ENCODE data around the gene LITAFD. TPM values are rescaled to one million over a fixed set of nuclear protein-coding genes. Genes with fewer than 3 reads are reported as not detected.

LITAFD gene
- polyA plus RNA-seq, 1 of the 3 experiments (the other 2 are of a cell fraction), result not detected

- Histone ChIP-seq H3K4me2 (no peak overlapping the region), H3K9me3 (no peaks in the 10 kb centered on the region), H3F3A (replicated peaks; ENCODE audit: insufficient read depth) (no peaks in the 10 kb centered on the region), H3K36me3 (replicated peaks in 1 of 2; ENCODE audit: control insufficient read depth in 1 of 2, insufficient read depth in 2 of 2, low read length in 1 of 2) (peaks cover 22 to 46% of the 10 kb centered on the region in 2 experiments), H3K9ac (no peak overlapping the region), H3K4me1 (ENCODE audit: control insufficient read depth in 1 of 2, insufficient read depth in 2 of 2, low read depth in 1 of 2, low read length in 1 of 2) (no peaks in the 10 kb centered on the region; a peak in 1 of 4 replicates), H3K27me3 (ENCODE audit: insufficient read depth) (no peaks in the 10 kb centered on the region), H3K9me2 (no peaks in the 10 kb centered on the region), H3K27ac (ENCODE audit: low read depth in 2 of 2, low read length in 1 of 2) (no peak overlapping the region), H3K79me2 (ENCODE audit: insufficient read depth) (peaks cover 87% of the 10 kb centered on the region), H2AFZ (ENCODE audit: low read depth) (no peak overlapping the region), H3K4me3 (ENCODE audit: low read depth in 2 of 2, low read length in 1 of 2) (no peak overlapping the region), H4K20me1 (ENCODE audit: insufficient read depth) (peaks cover 95% of the 10 kb centered on the region)
- ChIA-PET CTCF (no interaction called here), POLR2A (no interaction called here)
- WGBS (ENCODE audit: low lambda C conversion rate), result 97% methylated on average over 11 of the region's 11 CpGs
- TF ChIP-seq TCF12 (IDR thresholded peaks at IDR 0.05), result no peak
- TF ChIP-seq GATA2 (CRISPR knock-in tag; IDR thresholded peaks at IDR 0.05), result no peak
- TF ChIP-seq FOSL2 (IDR thresholded peaks at IDR 0.05; ENCODE audit: borderline replicate concordance, low read depth), result no peak
- no peak for TF ChIP-seq CHD2 (IDR thresholded peaks at IDR 0.05; ENCODE audit: low read length, partially characterized antibody)
- TF ChIP-seq ZBTB33 (IDR thresholded peaks at IDR 0.05; ENCODE audit: borderline replicate concordance, low read depth), result no peak
- TF ChIP-seq GABPA (IDR thresholded peaks at IDR 0.05; ENCODE audit: low read depth), result no peak
- no peak for TF ChIP-seq POLR2AphosphoS5 (IDR thresholded peaks at IDR 0.05; ENCODE audit: low read depth, low read length)
- no peak for TF ChIP-seq JUND (IDR thresholded peaks at IDR 0.05)
- no peak for TF ChIP-seq IRF3 (IDR thresholded peaks at IDR 0.05; ENCODE audit: low read depth, low read length)
- TF ChIP-seq NRF1 (IDR thresholded peaks at IDR 0.05; ENCODE audit: low read depth, low read length), result no peak
- no peak for TF ChIP-seq TEAD4 (IDR thresholded peaks at IDR 0.05; ENCODE audit: borderline replicate concordance, insufficient read depth)
- TF ChIP-seq RAD21 (IDR thresholded peaks at IDR 0.05; ENCODE audit: low read length), result no peak
- no peak for TF ChIP-seq MXI1 (IDR thresholded peaks at IDR 0.05; ENCODE audit: low read depth, low read length)
- no peak for TF ChIP-seq SIN3A (IDR thresholded peaks at IDR 0.05; ENCODE audit: borderline replicate concordance, low read depth, low read length)
- TF ChIP-seq USF1 (IDR thresholded peaks at IDR 0.05; ENCODE audit: borderline replicate concordance, low read depth), result no peak
- DNase-seq, result no peak
Observed at GRCh38 chr16:8926827-8927226, 44.7 kb downstream of the LITAFD start.

GRCh38 chr16:8928467-8928957 lies 46.4 kb downstream of the LITAFD start:
- no peak overlapping the region for H2AFZ ChIP-seq (ENCODE audit: low read depth)
- H3K4me2 ChIP-seq, result no peak overlapping the region
- peaks cover 100% of the 10 kb centered on the region for H4K20me1 ChIP-seq (ENCODE audit: insufficient read depth)
- H3K4me1 ChIP-seq (ENCODE audit: control insufficient read depth in 1 of 2, insufficient read depth in 2 of 2, low read depth in 1 of 2, low read length in 1 of 2), result no peaks in the 10 kb centered on the region; a peak in 1 of 4 replicates
- POLR2A ChIA-PET, result no interaction called here
- 97% methylated on average over 10 of the region's 10 CpGs for WGBS (ENCODE audit: low lambda C conversion rate)
- no peaks in the 10 kb centered on the region for H3K27me3 ChIP-seq (ENCODE audit: insufficient read depth)
- H3K9me3 ChIP-seq, result no peaks in the 10 kb centered on the region
- H3K9ac ChIP-seq, result no peak overlapping the region
- peaks cover 21 to 35% of the 10 kb centered on the region in 2 experiments for H3K36me3 ChIP-seq (replicated peaks in 1 of 2; ENCODE audit: control insufficient read depth in 1 of 2, insufficient read depth in 2 of 2, low read length in 1 of 2)
- H3K27ac ChIP-seq (ENCODE audit: low read depth in 2 of 2, low read length in 1 of 2), result no peak overlapping the region
- CTCF ChIA-PET, result interaction anchor here (0.6 to 1.4 kb wide), 4 partner anchors 8 to 80 kb away, joined by 3 to 5 read pairs (median 4); no protein-coding TSS in a partner anchor
- no peaks in the 10 kb centered on the region for H3K9me2 ChIP-seq
- no peak for DNase-seq
- H3K4me3 ChIP-seq (ENCODE audit: low read depth in 2 of 2, low read length in 1 of 2), result no peak overlapping the region
- H3F3A ChIP-seq (replicated peaks; ENCODE audit: insufficient read depth), result no peaks in the 10 kb centered on the region
- peaks cover 100% of the 10 kb centered on the region for H3K79me2 ChIP-seq (ENCODE audit: insufficient read depth)
- no peak for TF ChIP-seq USF1 (IDR thresholded peaks at IDR 0.05; ENCODE audit: borderline replicate concordance, low read depth)
- TF ChIP-seq YY1 (IDR thresholded peaks at IDR 0.05; ENCODE audit: low read depth), result no peak
- TF ChIP-seq ZBTB33 (IDR thresholded peaks at IDR 0.05; ENCODE audit: borderline replicate concordance, low read depth), result no peak
- no peak for TF ChIP-seq MEF2A (IDR thresholded peaks at IDR 0.05; ENCODE audit: borderline replicate concordance, low read depth)
- TF ChIP-seq MAX (IDR thresholded peaks at IDR 0.05; ENCODE audit: low read depth), result no peak
- TF ChIP-seq FOXM1 (IDR thresholded peaks at IDR 0.05; ENCODE audit: low read depth), result no peak
- no peak for TF ChIP-seq CHD2 (IDR thresholded peaks at IDR 0.05; ENCODE audit: low read length, partially characterized antibody)
- TF ChIP-seq RAD21 (IDR thresholded peaks at IDR 0.05; ENCODE audit: low read length), result no peak
